Psoas muscle (tissue), 8 donors: ENCODE results near the gene UMODL1. TPM values are rescaled to one million over a fixed set of nuclear protein-coding genes. Genes with fewer than 3 reads are reported as not detected.

Experiments
- ATAC-seq, 4 donors: fragments of 200-7000 bp; cut with Tn5 transposase; one replicate each; pipeline ENCODE4 v1.9.1; 2020; ENCODE audit warnings: moderate library complexity in 3 of 4, mild to moderate bottlenecking in 2 of 4
- DNase-seq, 2 donors: peaks; one replicate each; pipeline ENCODE4 v3.0.0-alpha.2; 2020
- H3K27ac ChIP-seq: fragments of 200-600 bp; one replicate; pipeline ENCODE4 v1.8.0; 2022
- H3K27me3 ChIP-seq, 3 donors: fragments of 200-600 bp in 1 of 3; one replicate each; pipeline versions ENCODE4 v1.6.1 to v1.8.0; 2013 to 2022; ENCODE audit warnings: low read length in 2 of 3, mild to moderate bottlenecking in 2 of 3, moderate library complexity in 1 of 3; ENCODE audit not compliant: insufficient read depth in 3 of 3
- H3K36me3 ChIP-seq, 2 donors: fragments of 200-600 bp in 1 of 2; one replicate each; pipeline versions ENCODE4 v1.6.1 to v1.8.0; 2013 to 2022; ENCODE audit warnings: low read depth in 1 of 2, mild to moderate bottlenecking in 1 of 2, moderate library complexity in 1 of 2; ENCODE audit not compliant: insufficient read depth in 1 of 2
- H3K4me1 ChIP-seq: fragments of 200-600 bp; one replicate; pipeline ENCODE4 v1.8.0; 2022
- H3K4me3 ChIP-seq: fragments of 200-600 bp; one replicate; pipeline ENCODE4 v1.8.0; 2022; ENCODE audit warnings: mild to moderate bottlenecking
- H3K9me3 ChIP-seq: fragments of 200-600 bp; one replicate; pipeline ENCODE4 v1.8.0; 2022
- WGBS, 3 donors: extraction: QIAGEN DNeasy Blood & Tissue Kit; methylation state at CpG; one replicate each; pipeline versions ENCODE4 v1.1.6 to v1.1.7; 2013; 5-methylcytosine and 5-hydroxymethylcytosine counted together
- intact Hi-C, 2 donors: fragments of 100-400 bp; cut with DNase I; formaldehyde crosslinking; loops; one replicate each; pipeline versions ENCODE4 v1.11.0 to v1.14.2; 2022
- polyA plus RNA-seq, 3 donors: library from polyadenylated mRNA; stranded (reverse); fragments of 200-250 nt; gene quantifications; one replicate each; pipeline ENCODE4 v1.2.3, GENCODE V29; 2013
- total RNA-seq, 4 donors: library from RNA; stranded (reverse); fragmentation: NEBNext Ultra II Directional in 2 of 4; extraction: Animal tissue kit (Norgen Biotek cat#: 25700) in 2 of 4; gene quantifications; one replicate each; pipeline versions ENCODE4 v1.2.1 to v1.2.4, GENCODE V29; 2021 to 2023
- TF ChIP-seq, protein P1 (sequence below): fragments of 200-600 bp; IDR thresholded peaks from one replicate; pipeline ENCODE4 v1.8.0; 2022; ENCODE audit warnings: antibody characterized with exemption
- donor health status: healthy with polysubstance abuse.
- donor health status: DM: no; HTN: no; CAD: no; lungs with moderate emphysema.
- donor health status: Bipolar disorder and iron deficiency.
- donor health status: healthy.
- donor health status: DM: yes; HTN: yes; CAD: no.
- donor health status: DM: no; HTN: no; CAD: no.
- donor health status: DM: no; HTN: no; CAD: no.
- donor health status: DM: yes; HTN: yes; CAD: no.

Gene UMODL1
- total and polyA plus RNA-seq, 7 donors = not detected

DNA sequence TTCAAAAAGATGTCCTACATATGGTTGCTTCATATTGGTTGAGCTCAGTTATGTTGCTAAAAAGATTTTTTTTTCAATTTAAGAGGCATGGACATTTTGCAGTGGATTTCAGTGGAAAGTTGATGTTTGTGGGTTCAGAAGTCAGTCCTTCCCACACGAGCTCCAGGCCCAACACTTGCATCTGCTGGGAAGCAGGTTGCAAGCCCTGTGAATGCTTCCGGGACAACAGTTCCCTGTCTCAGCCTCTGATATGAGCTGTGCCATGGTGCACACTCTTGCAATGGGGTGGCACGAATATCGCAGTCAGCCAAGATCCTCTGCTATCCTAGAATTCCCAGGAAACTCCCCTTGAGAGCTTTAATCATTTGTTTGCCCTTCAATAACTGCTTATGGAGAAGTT, 117.5 kb downstream of the UMODL1 start:
- 78 to 86% (median 83%) methylated on average over 4 of the region's 4 CpGs for WGBS, 3 donors
- intact Hi-C loops = no loop called here

DNA sequence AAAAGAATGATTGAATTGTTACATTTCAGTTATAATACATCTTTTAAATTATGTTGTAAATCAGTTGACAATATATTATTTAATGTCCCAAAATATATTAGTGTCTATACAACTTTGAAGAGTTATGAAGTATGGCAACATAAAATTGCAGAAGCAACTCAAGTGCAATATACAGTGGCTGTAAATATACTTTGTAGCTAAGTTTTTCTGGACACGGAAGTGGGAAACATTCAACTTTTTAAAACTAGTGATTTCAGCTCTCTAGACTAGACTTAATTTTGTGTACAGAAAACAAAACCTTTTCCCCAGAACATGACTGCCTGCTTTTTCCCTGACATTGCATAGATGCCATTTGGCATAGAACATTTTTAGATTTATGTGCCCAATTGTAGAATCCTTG, 118.3 kb downstream of the UMODL1 start:
- ATAC-seq (no peak), DNase-seq (no peak)
- H3K36me3 ChIP-seq = no peaks in the 10 kb centered on the region
- H3K27ac ChIP-seq = no peak overlapping the region
- intact Hi-C loops = no loop called here
- peaks cover 0 to 2% (median 0%) of the 10 kb centered on the region in 3 donors for H3K27me3 ChIP-seq
- H3K4me1 ChIP-seq = no peaks in the 10 kb centered on the region
- H3K9me3 ChIP-seq = no peaks in the 10 kb centered on the region
- WGBS, 3 donors = 48 to 90% (median 81%) methylated on average over 1 of the region's 1 CpG
- TF ChIP-seq, protein P1, sequence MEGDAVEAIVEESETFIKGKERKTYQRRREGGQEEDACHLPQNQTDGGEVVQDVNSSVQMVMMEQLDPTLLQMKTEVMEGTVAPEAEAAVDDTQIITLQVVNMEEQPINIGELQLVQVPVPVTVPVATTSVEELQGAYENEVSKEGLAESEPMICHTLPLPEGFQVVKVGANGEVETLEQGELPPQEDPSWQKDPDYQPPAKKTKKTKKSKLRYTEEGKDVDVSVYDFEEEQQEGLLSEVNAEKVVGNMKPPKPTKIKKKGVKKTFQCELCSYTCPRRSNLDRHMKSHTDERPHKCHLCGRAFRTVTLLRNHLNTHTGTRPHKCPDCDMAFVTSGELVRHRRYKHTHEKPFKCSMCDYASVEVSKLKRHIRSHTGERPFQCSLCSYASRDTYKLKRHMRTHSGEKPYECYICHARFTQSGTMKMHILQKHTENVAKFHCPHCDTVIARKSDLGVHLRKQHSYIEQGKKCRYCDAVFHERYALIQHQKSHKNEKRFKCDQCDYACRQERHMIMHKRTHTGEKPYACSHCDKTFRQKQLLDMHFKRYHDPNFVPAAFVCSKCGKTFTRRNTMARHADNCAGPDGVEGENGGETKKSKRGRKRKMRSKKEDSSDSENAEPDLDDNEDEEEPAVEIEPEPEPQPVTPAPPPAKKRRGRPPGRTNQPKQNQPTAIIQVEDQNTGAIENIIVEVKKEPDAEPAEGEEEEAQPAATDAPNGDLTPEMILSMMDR = no peak
- H3K4me3 ChIP-seq = no peak overlapping the region

More for the DNA sequence above, 117.5 kb downstream of the UMODL1 start:
- ATAC-seq (no peak), DNase-seq (no peak)
- Histone ChIP-seq H3K27ac (peak overlapping the region; percentile 58), H3K36me3 (no peaks in the 10 kb centered on the region), H3K4me3 (no peak overlapping the region), H3K9me3 (no peaks in the 10 kb centered on the region), H3K27me3 (peaks cover 0 to 2% (median 0%) of the 10 kb centered on the region in 3 donors), H3K4me1 (no peaks in the 10 kb centered on the region)
- TF ChIP-seq, protein P1 = no peak

DNA sequence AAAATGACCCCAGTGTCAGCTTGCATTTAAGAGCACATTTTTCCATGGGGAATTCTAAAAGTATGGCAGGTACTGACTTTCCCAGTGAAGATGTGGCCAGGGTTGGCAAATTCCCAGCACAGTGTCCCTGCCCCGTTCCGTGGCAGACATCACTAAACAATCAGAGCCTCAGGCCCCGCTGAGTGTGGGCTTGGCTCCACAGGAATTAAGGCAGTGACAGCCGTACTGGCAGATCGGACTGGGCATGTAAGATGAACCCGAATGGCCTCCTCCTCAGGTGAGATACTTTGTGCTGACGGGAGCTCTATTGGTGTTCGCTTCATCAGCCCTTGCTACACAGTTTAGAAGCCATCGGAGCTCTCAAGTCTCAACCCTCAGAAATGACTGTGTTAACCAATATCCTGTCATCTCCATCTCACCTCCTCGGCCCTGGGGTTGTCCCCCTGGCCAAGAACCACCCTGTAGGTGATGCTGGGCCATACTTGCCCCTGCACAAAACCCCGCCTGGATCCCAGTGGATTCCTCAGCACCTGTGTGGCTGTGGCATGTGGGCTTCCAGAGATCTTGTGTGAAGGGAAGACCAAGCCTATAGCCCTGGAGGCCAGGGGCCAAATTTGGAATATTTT, 118.9 kb downstream of the UMODL1 start:
- 71 to 77% (median 73%) methylated on average over 11 of the region's 11 CpGs for WGBS, 3 donors
- intact Hi-C loops = no loop called here
- H3K4me1 ChIP-seq = no peaks in the 10 kb centered on the region
- H3K27ac ChIP-seq = no peak overlapping the region
- H3K27me3 ChIP-seq = peaks cover 0 to 2% (median 0%) of the 10 kb centered on the region in 3 donors
- H3K9me3 ChIP-seq = no peaks in the 10 kb centered on the region
- DNase-seq = no peak
- H3K36me3 ChIP-seq = no peaks in the 10 kb centered on the region
- TF ChIP-seq, protein P1 = no peak
- no peak for ATAC-seq
- H3K4me3 ChIP-seq = no peak overlapping the region

DNA sequence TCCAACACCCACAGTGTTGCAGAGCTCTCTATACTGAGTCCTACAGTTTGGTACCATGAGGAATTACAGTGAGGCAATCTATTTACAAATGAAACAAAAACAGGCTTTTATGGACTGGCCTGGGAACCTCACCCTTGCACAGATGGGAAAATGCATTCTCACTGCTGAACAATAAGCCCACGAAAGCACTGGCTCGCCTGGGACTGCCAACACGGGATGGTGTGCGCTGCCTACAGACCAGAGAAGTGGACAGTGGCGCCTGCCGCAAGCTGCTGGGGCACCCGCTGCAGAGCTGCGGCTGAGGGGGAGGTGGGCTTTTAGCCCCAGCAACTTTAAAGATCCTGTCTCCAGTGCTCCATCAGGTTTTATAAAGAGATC, 119.4 kb downstream of the UMODL1 start:
- ATAC-seq (no peak), DNase-seq (no peak)
- TF ChIP-seq, protein P1 = no peak
- Histone ChIP-seq H3K27ac (no peak overlapping the region), H3K4me1 (no peaks in the 10 kb centered on the region), H3K9me3 (no peaks in the 10 kb centered on the region), H3K36me3 (no peaks in the 10 kb centered on the region), H3K27me3 (peaks cover 0 to 2% (median 0%) of the 10 kb centered on the region in 3 donors), H3K4me3 (no peak overlapping the region)
- WGBS, 3 donors = 84 to 88% (median 88%) methylated on average over 8 of the region's 8 CpGs
- intact Hi-C loops = no loop called here

DNA sequence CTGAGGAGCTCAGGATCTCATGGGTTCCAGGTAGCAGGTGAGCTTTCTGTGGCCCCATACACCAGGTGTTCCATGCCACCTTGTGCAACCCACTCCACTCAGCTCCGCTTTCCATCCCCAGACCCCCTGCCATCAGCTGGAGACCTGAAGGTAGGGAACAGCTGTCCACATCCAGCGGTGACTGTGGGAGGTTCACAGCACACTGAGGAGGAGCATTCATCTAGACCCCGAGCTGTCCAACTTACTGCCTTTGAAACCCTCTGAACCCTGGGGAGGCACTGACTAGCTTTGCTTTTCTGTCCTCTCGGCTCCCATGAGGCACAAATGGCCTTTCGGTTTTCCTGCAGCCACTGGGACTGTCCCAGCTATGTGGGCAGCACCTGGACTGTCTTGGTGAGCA, 119.9 kb downstream of the UMODL1 start:
- TF ChIP-seq, protein P1 = no peak
- Histone ChIP-seq H3K4me1 (no peaks in the 10 kb centered on the region), H3K27me3 (peaks cover 0 to 2% (median 0%) of the 10 kb centered on the region in 3 donors), H3K27ac (no peak overlapping the region), H3K4me3 (no peak overlapping the region), H3K9me3 (no peaks in the 10 kb centered on the region), H3K36me3 (no peaks in the 10 kb centered on the region)
- no peak for DNase-seq
- WGBS, 3 donors = 88 to 96% (median 93%) methylated on average over 5 of the region's 5 CpGs
- ATAC-seq = no peak
- intact Hi-C loops = no loop called here
